Right lobe of liver (tissue), 6 donors: ENCODE data around the gene SCUBE2. TPM values are rescaled to one million over a fixed set of nuclear protein-coding genes. Genes with fewer than 3 reads are reported as not detected.

Experiments
- ATAC-seq, 4 donors: fragments of 200-7000 bp; cut with Tn5 transposase; one replicate each; pipeline ENCODE4 v1.9.1; 2020; ENCODE audit warnings: mild to moderate bottlenecking in 4 of 4, moderate library complexity in 4 of 4
- DNase-seq, 3 donors: peaks; one replicate each; pipeline ENCODE4 v3.0.0-alpha.2; 2020
- H3K27ac ChIP-seq, 3 donors: fragments of 200-600 bp; one replicate each; pipeline ENCODE4 v1.8.0; 2022
- H3K27me3 ChIP-seq, 2 donors: fragments of 200-600 bp; one replicate each; pipeline ENCODE4 v1.8.0; 2022
- H3K36me3 ChIP-seq, 4 donors: fragments of 200-600 bp; sonication (generic) in 1 of 4; one replicate each; pipeline versions ENCODE4 v1.5.1 to v1.8.0; 2017 to 2022; ENCODE audit warnings: control low read depth in 1 of 4
- H3K4me1 ChIP-seq, 4 donors: fragments of 200-600 bp; sonication (generic) in 1 of 4; one replicate each; pipeline versions ENCODE4 v1.5.1 to v1.8.0; 2017 to 2022; ENCODE audit warnings: control low read depth in 1 of 4
- H3K4me3 ChIP-seq, 3 donors: fragments of 200-600 bp; one replicate each; pipeline ENCODE4 v1.8.0; 2022
- H3K9me3 ChIP-seq, 4 donors: fragments of 200-600 bp; sonication (generic) in 1 of 4; one replicate each; pipeline versions ENCODE4 v1.5.1 to v1.8.0; 2017 to 2022; ENCODE audit warnings: control low read depth in 1 of 4
- POLR2A ChIP-seq: fragments of 450-650 bp; IDR thresholded peaks from one replicate; pipeline ENCODE4 v1.6.1; 2017; ENCODE audit warnings: antibody characterized with exemption, mild to moderate bottlenecking
- WGBS: methylation state at CpG from one replicate; pipeline ENCODE4 v1.1.6; 2018; ENCODE audit warnings: low coverage, low lambda C conversion rate; ENCODE audit not compliant: insufficient coverage; ENCODE audit errors: missing lambda C conversion rate; 5-methylcytosine and 5-hydroxymethylcytosine counted together
- intact Hi-C, 2 donors: fragments of 100-400 bp; cut with DNase I; formaldehyde crosslinking; loops; one replicate each; pipeline versions ENCODE4 v1.11.2 to v1.14.1; 2022
- microRNA-seq, 2 donors: library from miRNA; unstranded; fragments of <30 nt; microRNA quantifications; one replicate each; pipeline ENCODE4, GENCODE V29; 2019 to 2020
- small RNA-seq, 2 experiments: library from RNA; depleted of rRNA; stranded (forward); fragments of <200 nt; gene quantifications; one replicate each; pipeline ENCODE3, GENCODE V24; 2016
- total RNA-seq, 6 experiments: library from RNA; depleted of rRNA in 2 of 6; stranded (reverse); fragments of >200 nt in 2 of 6; fragmentation: NEBNext Ultra II Directional in 3 of 6; extraction: Animal tissue kit (Norgen Biotek cat#: 25700) in 3 of 6; gene quantifications; one replicate each; pipeline versions ENCODE4 v1.1.0 to v1.2.4, GENCODE V29; 2016 to 2023
- TF ChIP-seq, protein P1 (sequence below), 4 donors: fragments of 200-600 bp in 3 of 4; fragments of 450-650 bp in 1 of 4; IDR thresholded peaks; one replicate each; pipeline versions ENCODE4 v1.5.1 to v1.8.0; 2016 to 2022; ENCODE audit warnings: antibody characterized with exemption in 4 of 4, mild to moderate bottlenecking in 2 of 4
- donor health status: DM: no; HTN: yes; CAD: no.
- donor health status: DM: no; HTN: no; CAD: no.
- donor health status: DM: no; HTN: no; CAD: no.
- donor health status: DM: no; HTN: yes; CAD: no.
- donor health status: DM: no; HTN: yes; CAD: no.

SCUBE2 gene
- total RNA-seq, 6 experiments from 2014 or later = 0.19 to 1.1 (median 0.32) TPM

DNA sequence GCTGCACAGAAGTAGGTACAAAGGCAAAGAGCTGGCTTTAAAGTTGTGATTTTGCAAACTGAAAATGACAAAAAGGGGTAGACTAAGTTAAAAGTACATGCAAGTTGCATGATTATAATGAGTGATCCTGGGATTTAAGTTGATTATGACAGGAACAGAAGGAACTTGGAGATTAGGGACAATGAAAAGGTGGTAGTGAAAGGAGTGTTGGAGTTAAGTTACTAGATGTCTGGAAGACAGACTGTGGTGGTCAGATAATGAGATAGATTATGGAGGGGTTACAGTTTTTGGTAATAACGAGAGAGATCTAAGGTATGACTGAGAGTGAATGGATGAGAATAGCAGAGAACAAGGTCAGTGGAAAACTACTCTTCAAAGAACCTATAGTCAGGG is 119.5 kb downstream of the SCUBE2 start:
- WGBS = 81% methylated on average over 1 of the region's 1 CpG
- no peak for DNase-seq
- Histone ChIP-seq H3K4me1 (no peaks in the 10 kb centered on the region), H3K27ac (no peak overlapping the region), H3K27me3 (no peaks in the 10 kb centered on the region), H3K36me3 (no peaks in the 10 kb centered on the region), H3K9me3 (no peaks in the 10 kb centered on the region), H3K4me3 (no peak overlapping the region)
- intact Hi-C loops = no loop called here
- ATAC-seq = no peak
- TF ChIP-seq, protein P1, sequence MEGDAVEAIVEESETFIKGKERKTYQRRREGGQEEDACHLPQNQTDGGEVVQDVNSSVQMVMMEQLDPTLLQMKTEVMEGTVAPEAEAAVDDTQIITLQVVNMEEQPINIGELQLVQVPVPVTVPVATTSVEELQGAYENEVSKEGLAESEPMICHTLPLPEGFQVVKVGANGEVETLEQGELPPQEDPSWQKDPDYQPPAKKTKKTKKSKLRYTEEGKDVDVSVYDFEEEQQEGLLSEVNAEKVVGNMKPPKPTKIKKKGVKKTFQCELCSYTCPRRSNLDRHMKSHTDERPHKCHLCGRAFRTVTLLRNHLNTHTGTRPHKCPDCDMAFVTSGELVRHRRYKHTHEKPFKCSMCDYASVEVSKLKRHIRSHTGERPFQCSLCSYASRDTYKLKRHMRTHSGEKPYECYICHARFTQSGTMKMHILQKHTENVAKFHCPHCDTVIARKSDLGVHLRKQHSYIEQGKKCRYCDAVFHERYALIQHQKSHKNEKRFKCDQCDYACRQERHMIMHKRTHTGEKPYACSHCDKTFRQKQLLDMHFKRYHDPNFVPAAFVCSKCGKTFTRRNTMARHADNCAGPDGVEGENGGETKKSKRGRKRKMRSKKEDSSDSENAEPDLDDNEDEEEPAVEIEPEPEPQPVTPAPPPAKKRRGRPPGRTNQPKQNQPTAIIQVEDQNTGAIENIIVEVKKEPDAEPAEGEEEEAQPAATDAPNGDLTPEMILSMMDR (IDR thresholded peaks at IDR 0.05) = no peak
- no peak for TF ChIP-seq POLR2A

- Histone ChIP-seq H3K36me3 (no peaks in the 10 kb centered on the region), H3K4me3 (no peak overlapping the region), H3K27ac (no peak overlapping the region), H3K9me3 (no peaks in the 10 kb centered on the region), H3K4me1 (no peaks in the 10 kb centered on the region), H3K27me3 (no peaks in the 10 kb centered on the region)
- no peak for ATAC-seq
- WGBS = 88% methylated on average over 2 of the region's 2 CpGs
- TF ChIP-seq POLR2A = no peak
- TF ChIP-seq, protein P1 (IDR thresholded peaks at IDR 0.05) = no peak
- no peak for DNase-seq
- intact Hi-C loops = no loop called here
Observed at GRCh38 chr11:8971196-8971923, 120.0 kb downstream of the SCUBE2 start.

Small RNA genes within 50 kb of the gene (microRNA-seq; reads per million reads assigned to microRNA genes)
- gene MIR5691 = 0 reads per million in 2 donors

Small RNA genes within 50 kb of the gene (small RNA-seq; reads per million reads assigned to genes)
- 0 reads per million in 2 experiments for gene MIR5691

Other genes starting within 250 kb of the SCUBE2 start
- gene AKIP1, start 180.4 kb downstream of the SCUBE2 start, total RNA-seq = 10 to 100 TPM in 3 of 6 experiments, 1 to 10 TPM in 3; 5.8 to 14.8 (median 8.7) TPM
- not detected for gene C11orf16, start 158.7 kb downstream of the SCUBE2 start, total RNA-seq
- gene ASCL3, start 148.6 kb downstream of the SCUBE2 start, total RNA-seq = not detected
- 10 to 100 TPM; 15.5 to 33.6 (median 19.8) TPM for gene TMEM9B, start 127.2 kb downstream of the SCUBE2 start, total RNA-seq
- under 1 TPM in 4 of 6 experiments, not detected in 2; 0.31 to 0.84 (median 0.37) TPM for gene NRIP3, start 87.6 kb downstream of the SCUBE2 start, total RNA-seq
- gene DENND5A, start 173.8 kb upstream of the SCUBE2 start, total RNA-seq = 10 to 100 TPM; 14.4 to 38.7 (median 20.4) TPM
- 10 to 100 TPM; 14.4 to 30.0 (median 23.2) TPM for gene TMEM41B, start 223.0 kb upstream of the SCUBE2 start, total RNA-seq